Loucy (cell line): ENCODE results near the gene RET.
A peak's percentile ranks its signal among the peaks of the same experiment; 100 is the strongest.

Experiments
- H2AFZ ChIP-seq: fragments of 200-600 bp; sonication (generic); 2 replicates; pipeline ENCODE4 v1.6.0; 2016; ENCODE audit warnings: antibody characterized with exemption, mild to moderate bottlenecking, low read length, moderate library complexity
- H3F3A ChIP-seq: fragments of 200-600 bp; 2 replicates; pipeline ENCODE4 v1.6.0; 2016; ENCODE audit warnings: antibody characterized with exemption, low read depth, mild to moderate bottlenecking
- H3K27me3 ChIP-seq: fragments of 200-600 bp; sonication (generic); 2 replicates; pipeline ENCODE4 v1.6.1; 2014; ENCODE audit warnings: low read length, mild to moderate bottlenecking; ENCODE audit not compliant: insufficient read depth, poor library complexity, severe bottlenecking
- H3K36me3 ChIP-seq: fragments of 200-600 bp; sonication (generic); 2 replicates; pipeline ENCODE4 v1.6.1; 2016; ENCODE audit warnings: low read length; ENCODE audit not compliant: insufficient read depth
- H3K4me1 ChIP-seq: fragments of 200-600 bp; sonication (generic); 2 replicates; pipeline ENCODE4 v1.5.1; 2014; ENCODE audit warnings: low read length, mild to moderate bottlenecking; ENCODE audit not compliant: insufficient read depth, poor library complexity, severe bottlenecking
- H3K4me2 ChIP-seq: fragments of 200-600 bp; sonication (generic); 2 replicates; pipeline ENCODE4 v1.6.0; 2014; ENCODE audit warnings: antibody characterized with exemption, low read length, low read depth, mild to moderate bottlenecking; ENCODE audit not compliant: poor library complexity, severe bottlenecking
- H3K4me3 ChIP-seq: fragments of 200-600 bp; sonication (generic); 2 replicates; pipeline ENCODE4 v1.5.1; 2014; ENCODE audit warnings: low read length, mild to moderate bottlenecking, mixed read lengths; ENCODE audit not compliant: poor library complexity, severe bottlenecking
- H3K79me2 ChIP-seq: fragments of 200-600 bp; sonication (generic); 2 replicates; pipeline ENCODE4 v1.6.1; 2014; ENCODE audit warnings: low read length; ENCODE audit not compliant: insufficient read depth
- H3K9ac ChIP-seq: fragments of 200-600 bp; sonication (generic); 2 replicates; pipeline ENCODE4 v1.6.0; 2014; ENCODE audit warnings: mild to moderate bottlenecking, low read depth, low read length, moderate library complexity; ENCODE audit not compliant: poor library complexity, severe bottlenecking
- H3K9me2 ChIP-seq: fragments of 200-600 bp; sonication (generic); replicated peaks from 2 replicates; pipeline ENCODE4 v1.6.1; 2016; ENCODE audit warnings: low read depth, low read length, mixed read lengths
- H3K9me3 ChIP-seq: fragments of 200-600 bp; sonication (generic); 2 replicates; pipeline ENCODE4 v1.6.1; 2014; ENCODE audit warnings: mild to moderate bottlenecking, antibody characterized with exemption, low read length, low read depth; ENCODE audit not compliant: insufficient read depth
- H4K20me1 ChIP-seq: fragments of 200-600 bp; sonication (generic); 2 replicates; pipeline ENCODE4 v1.6.0; 2014; ENCODE audit warnings: antibody characterized with exemption, low read length, mild to moderate bottlenecking; ENCODE audit not compliant: insufficient read depth, poor library complexity, severe bottlenecking
- CTCF ChIP-seq: fragments of 200-600 bp; sonication (generic); conservative IDR thresholded peaks from 2 replicates; pipeline ENCODE4 v1.5.1; 2014; ENCODE audit warnings: mild to moderate bottlenecking, antibody characterized with exemption, low read length
- EZH2phosphoT487 ChIP-seq: fragments of 200-600 bp; IDR thresholded peaks from 2 replicates; pipeline ENCODE4 v1.6.1; 2018; ENCODE audit warnings: antibody characterized with exemption, mild to moderate bottlenecking, moderate library complexity, borderline replicate concordance

Gene RET

GRCh38 chr10:43074827-43075611 is 1.9 kb upstream of the RET start:
- Histone ChIP-seq H3F3A (no peaks in the 10 kb centered on the region), H3K4me3 (no peak overlapping the region), H3K36me3 (no peaks in the 10 kb centered on the region), H3K4me2 (no peak overlapping the region), H3K9me3 (no peaks in the 10 kb centered on the region), H3K27me3 (no peaks in the 10 kb centered on the region), H3K4me1 (no peaks in the 10 kb centered on the region), H3K79me2 (no peaks in the 10 kb centered on the region), H4K20me1 (no peaks in the 10 kb centered on the region), H3K9me2 (no peaks in the 10 kb centered on the region), H3K9ac (no peak overlapping the region), H2AFZ (no peak overlapping the region)
- no peak for TF ChIP-seq EZH2phosphoT487
- no peak for TF ChIP-seq CTCF

- no peak overlapping the region for H3K9ac ChIP-seq
- no peaks in the 10 kb centered on the region for H3K9me2 ChIP-seq
- no peaks in the 10 kb centered on the region for H4K20me1 ChIP-seq
- no peaks in the 10 kb centered on the region for H3K79me2 ChIP-seq
- H2AFZ ChIP-seq = no peak overlapping the region
- no peaks in the 10 kb centered on the region for H3F3A ChIP-seq
- no peaks in the 10 kb centered on the region for H3K9me3 ChIP-seq
- H3K4me3 ChIP-seq = no peak overlapping the region
- no peaks in the 10 kb centered on the region for H3K27me3 ChIP-seq
- peak; percentile 30 for TF ChIP-seq CTCF
- no peak for TF ChIP-seq EZH2phosphoT487
- H3K4me1 ChIP-seq = peaks cover under 1% of the 10 kb centered on the region
- H3K36me3 ChIP-seq = no peaks in the 10 kb centered on the region
- no peak overlapping the region for H3K4me2 ChIP-seq
Observed at GRCh38 chr10:43075612-43076003, 1.3 kb upstream of the RET start.

- TF ChIP-seq CTCF (no peak), EZH2phosphoT487 (no peak)
- Histone ChIP-seq H3K4me3 (no peak overlapping the region), H3K4me2 (no peak overlapping the region), H3K36me3 (no peaks in the 10 kb centered on the region), H2AFZ (no peak overlapping the region), H3F3A (no peaks in the 10 kb centered on the region), H4K20me1 (no peaks in the 10 kb centered on the region), H3K79me2 (no peaks in the 10 kb centered on the region), H3K9me3 (no peaks in the 10 kb centered on the region), H3K4me1 (peaks cover 8% of the 10 kb centered on the region), H3K9me2 (no peaks in the 10 kb centered on the region), H3K9ac (no peak overlapping the region), H3K27me3 (no peaks in the 10 kb centered on the region)
Observed at GRCh38 chr10:43076311-43076875, 476 bp upstream of the RET start.
